Measurements from ENCODE around the gene NUP214.
"Not testable (repeated sequence)": the region's sequence is repeated elsewhere in the genome, so short reads cannot be mapped to it uniquely, and the experiment has no call there.

NUP214 gene

DNA sequence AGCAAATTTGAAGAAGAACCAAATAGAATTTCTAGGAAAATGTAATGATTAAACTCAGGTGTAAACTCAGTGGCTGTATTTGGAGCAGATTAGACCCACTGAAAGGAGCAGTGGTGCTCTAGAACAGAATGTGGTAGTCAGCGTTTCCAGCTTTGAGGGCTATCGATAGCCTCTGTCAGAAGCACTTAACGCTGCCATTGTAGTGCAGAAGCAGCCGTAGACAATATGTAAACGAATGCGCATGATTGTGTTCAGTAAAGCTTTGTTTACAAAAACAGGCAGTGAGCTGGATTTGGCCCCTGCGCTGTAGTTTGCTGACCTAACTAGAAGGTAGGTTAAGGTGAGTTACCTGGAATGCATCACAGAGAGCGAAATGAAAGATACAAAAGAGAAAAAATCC lies 78.9 kb downstream of the NUP214 start:
- Histone ChIP-seq H3K9me2 (replicated peaks; ENCODE audit: control insufficient read depth, low read length) (no peaks in the 10 kb centered on the region), H4K20me1 (ENCODE audit: control insufficient read depth, insufficient read depth, low read depth, low read length) (no peaks in the 10 kb centered on the region), H3K79me2 (ENCODE audit: control insufficient read depth, low read length) (no peaks in the 10 kb centered on the region), H3K27me3 (ENCODE audit: control insufficient read depth, low read length) (no peaks in the 10 kb centered on the region), H3K4me2 (ENCODE audit: low read length) (no peak overlapping the region), H3K9me3 (ENCODE audit: control insufficient read depth, insufficient read depth, low read length) (no peaks in the 10 kb centered on the region), H3K36me3 (ENCODE audit: control insufficient read depth, low read length) (peaks cover 75% of the 10 kb centered on the region), H3K27ac (ENCODE audit: low read depth, low read length) (no peak overlapping the region), H3K4me3 (ENCODE audit: low read length) (no peak overlapping the region), H3F3A (ENCODE audit: control insufficient read depth, insufficient read depth) (no peaks in the 10 kb centered on the region), H3K4me1 (ENCODE audit: control insufficient read depth, low read length) (peaks cover 6% of the 10 kb centered on the region)
- TF ChIP-seq EZH2phosphoT487 (IDR thresholded peaks at IDR 0.05; ENCODE audit: borderline replicate concordance, low read length), result no peak
- TF ChIP-seq, protein P1, sequence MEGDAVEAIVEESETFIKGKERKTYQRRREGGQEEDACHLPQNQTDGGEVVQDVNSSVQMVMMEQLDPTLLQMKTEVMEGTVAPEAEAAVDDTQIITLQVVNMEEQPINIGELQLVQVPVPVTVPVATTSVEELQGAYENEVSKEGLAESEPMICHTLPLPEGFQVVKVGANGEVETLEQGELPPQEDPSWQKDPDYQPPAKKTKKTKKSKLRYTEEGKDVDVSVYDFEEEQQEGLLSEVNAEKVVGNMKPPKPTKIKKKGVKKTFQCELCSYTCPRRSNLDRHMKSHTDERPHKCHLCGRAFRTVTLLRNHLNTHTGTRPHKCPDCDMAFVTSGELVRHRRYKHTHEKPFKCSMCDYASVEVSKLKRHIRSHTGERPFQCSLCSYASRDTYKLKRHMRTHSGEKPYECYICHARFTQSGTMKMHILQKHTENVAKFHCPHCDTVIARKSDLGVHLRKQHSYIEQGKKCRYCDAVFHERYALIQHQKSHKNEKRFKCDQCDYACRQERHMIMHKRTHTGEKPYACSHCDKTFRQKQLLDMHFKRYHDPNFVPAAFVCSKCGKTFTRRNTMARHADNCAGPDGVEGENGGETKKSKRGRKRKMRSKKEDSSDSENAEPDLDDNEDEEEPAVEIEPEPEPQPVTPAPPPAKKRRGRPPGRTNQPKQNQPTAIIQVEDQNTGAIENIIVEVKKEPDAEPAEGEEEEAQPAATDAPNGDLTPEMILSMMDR (IDR thresholded peaks at IDR 0.05; ENCODE audit: low read depth, low read length, poor library complexity, severe bottlenecking), result no peak

DNA sequence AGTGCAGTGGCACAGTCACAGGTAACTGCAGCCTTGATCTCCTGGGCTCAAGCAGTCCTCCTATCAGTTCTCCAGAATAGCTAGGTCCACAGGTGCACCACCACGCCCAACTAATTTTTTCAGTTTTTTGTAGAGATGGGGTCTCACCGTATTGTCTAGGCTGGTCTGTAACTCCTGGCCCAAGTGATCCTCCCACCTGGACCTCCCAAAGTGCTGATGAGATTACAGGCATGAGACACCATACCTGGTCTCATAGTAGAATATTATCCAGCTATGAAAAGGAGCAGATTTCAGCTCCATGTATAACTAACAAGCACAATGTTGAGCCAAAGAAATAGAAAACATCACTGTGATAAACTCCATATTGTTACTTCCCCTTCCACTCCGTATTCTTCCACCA lies 81.1 kb downstream of the NUP214 start:
- H3K4me1 ChIP-seq (ENCODE audit: control insufficient read depth, low read length), result peaks cover 6% of the 10 kb centered on the region
- H3K4me3 ChIP-seq (ENCODE audit: low read length), result no peak overlapping the region
- no peak overlapping the region for H3K4me2 ChIP-seq (ENCODE audit: low read length)
- H4K20me1 ChIP-seq (ENCODE audit: control insufficient read depth, insufficient read depth, low read depth, low read length), result no peaks in the 10 kb centered on the region
- H3F3A ChIP-seq (ENCODE audit: control insufficient read depth, insufficient read depth), result no peaks in the 10 kb centered on the region
- TF ChIP-seq EZH2phosphoT487 (IDR thresholded peaks at IDR 0.05; ENCODE audit: borderline replicate concordance, low read length), result no peak
- TF ChIP-seq, protein P1 (IDR thresholded peaks at IDR 0.05; ENCODE audit: low read depth, low read length, poor library complexity, severe bottlenecking), result no peak
- no peaks in the 10 kb centered on the region for H3K79me2 ChIP-seq (ENCODE audit: control insufficient read depth, low read length)
- H3K9me2 ChIP-seq (replicated peaks; ENCODE audit: control insufficient read depth, low read length), result no peaks in the 10 kb centered on the region
- no peaks in the 10 kb centered on the region for H3K27me3 ChIP-seq (ENCODE audit: control insufficient read depth, low read length)
- peaks cover 65% of the 10 kb centered on the region for H3K36me3 ChIP-seq (ENCODE audit: control insufficient read depth, low read length)
- H3K9me3 ChIP-seq (ENCODE audit: control insufficient read depth, insufficient read depth, low read length), result no peaks in the 10 kb centered on the region
- no peak overlapping the region for H3K27ac ChIP-seq (ENCODE audit: low read depth, low read length)

DNA sequence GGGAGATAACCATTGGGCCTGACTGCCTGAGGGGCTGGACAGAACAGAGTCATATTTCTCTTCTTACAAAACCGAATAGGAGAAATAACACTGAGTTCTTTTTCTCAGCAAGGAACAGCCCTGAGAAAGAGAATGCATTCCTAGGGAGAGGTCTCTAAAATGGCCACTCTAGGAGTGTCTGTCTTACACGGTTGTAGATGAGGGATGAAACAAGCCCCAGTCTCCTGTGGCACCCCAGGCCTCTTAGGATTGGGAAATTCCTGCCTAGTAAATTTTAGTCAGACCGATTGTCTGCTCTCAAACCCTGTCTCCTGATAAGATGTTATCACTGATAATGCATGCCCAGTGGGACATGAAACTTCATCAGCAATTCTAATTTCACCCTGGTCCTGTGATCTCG lies 86.5 kb downstream of the NUP214 start:
- H3F3A ChIP-seq (ENCODE audit: control insufficient read depth, insufficient read depth); H3K4me2 ChIP-seq (ENCODE audit: low read length); H3K27ac ChIP-seq (ENCODE audit: low read depth, low read length); H3K9me2 ChIP-seq (replicated peaks; ENCODE audit: control insufficient read depth, low read length); H3K4me3 ChIP-seq (ENCODE audit: low read length); H3K9me3 ChIP-seq (ENCODE audit: control insufficient read depth, insufficient read depth, low read length); H4K20me1 ChIP-seq (ENCODE audit: control insufficient read depth, insufficient read depth, low read depth, low read length); H3K27me3 ChIP-seq (ENCODE audit: control insufficient read depth, low read length); H3K79me2 ChIP-seq (ENCODE audit: control insufficient read depth, low read length); H3K4me1 ChIP-seq (ENCODE audit: control insufficient read depth, low read length): not testable (repeated sequence)
- peaks cover 42% of the 10 kb centered on the region for H3K36me3 ChIP-seq (ENCODE audit: control insufficient read depth, low read length)

DNA sequence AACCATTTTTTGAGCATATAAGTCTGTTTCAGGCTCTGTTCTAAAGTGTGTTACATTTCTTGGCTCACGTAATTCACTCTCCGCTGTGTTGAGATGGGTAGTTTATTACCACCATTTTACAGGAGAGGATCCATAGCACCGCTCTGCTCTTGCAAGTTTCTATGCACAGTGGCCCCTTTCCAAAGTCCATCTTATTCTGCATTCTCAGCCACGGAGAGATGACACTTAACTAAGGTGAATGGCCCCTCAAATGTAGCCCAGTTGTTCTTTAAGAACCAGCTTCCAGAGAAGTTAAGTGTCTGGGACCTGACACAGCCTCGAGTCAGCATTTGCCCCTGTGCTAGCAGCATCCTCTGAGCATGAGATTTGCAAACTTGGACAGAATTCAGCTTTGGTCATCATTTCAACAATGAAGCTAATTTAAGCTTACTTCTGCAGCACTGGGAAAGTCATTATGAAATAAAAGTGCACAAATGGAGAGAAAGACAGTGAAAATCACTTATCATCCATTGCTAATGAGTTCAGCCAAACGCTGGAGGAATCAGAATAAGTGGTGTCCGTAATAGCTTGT lies 89.0 kb downstream of the NUP214 start:
- TF ChIP-seq, protein P1 (IDR thresholded peaks at IDR 0.05; ENCODE audit: low read depth, low read length, poor library complexity, severe bottlenecking), result no peak
- TF ChIP-seq EZH2phosphoT487 (IDR thresholded peaks at IDR 0.05; ENCODE audit: borderline replicate concordance, low read length), result no peak
- Histone ChIP-seq H4K20me1 (ENCODE audit: control insufficient read depth, insufficient read depth, low read depth, low read length) (no peaks in the 10 kb centered on the region), H3K27me3 (ENCODE audit: control insufficient read depth, low read length) (no peaks in the 10 kb centered on the region), H3K4me2 (ENCODE audit: low read length) (no peak overlapping the region), H3F3A (ENCODE audit: control insufficient read depth, insufficient read depth) (no peaks in the 10 kb centered on the region; the same call in 1 of the 2 replicates), H3K9me2 (replicated peaks; ENCODE audit: control insufficient read depth, low read length) (no peaks in the 10 kb centered on the region), H3K36me3 (ENCODE audit: control insufficient read depth, low read length) (peaks cover 40% of the 10 kb centered on the region), H3K79me2 (ENCODE audit: control insufficient read depth, low read length) (no peaks in the 10 kb centered on the region), H3K4me3 (ENCODE audit: low read length) (no peak overlapping the region), H3K27ac (ENCODE audit: low read depth, low read length) (no peak overlapping the region), H3K4me1 (ENCODE audit: control insufficient read depth, low read length) (no peaks in the 10 kb centered on the region), H3K9me3 (ENCODE audit: control insufficient read depth, insufficient read depth, low read length) (no peaks in the 10 kb centered on the region)
